GM19239 (cell line): ENCODE measurements around the gene MGMT.

Source experiments
- DNase-seq: peaks from one replicate; pipeline ENCODE4 v3.0.0; 2011; ENCODE audit warnings: low spot score; ENCODE audit not compliant: insufficient read length
- FAIRE-seq: peaks from 2 replicates; lab custom pipeline; 2011; peaks lifted over from hg19 to GRCh38; lab: Jason Lieb, UNC

Gene MGMT

GRCh38 chr10:129741978-129742741, 275.1 kb downstream of the MGMT start:
- DNase-seq (no peak), FAIRE-seq (no peak)

DNA sequence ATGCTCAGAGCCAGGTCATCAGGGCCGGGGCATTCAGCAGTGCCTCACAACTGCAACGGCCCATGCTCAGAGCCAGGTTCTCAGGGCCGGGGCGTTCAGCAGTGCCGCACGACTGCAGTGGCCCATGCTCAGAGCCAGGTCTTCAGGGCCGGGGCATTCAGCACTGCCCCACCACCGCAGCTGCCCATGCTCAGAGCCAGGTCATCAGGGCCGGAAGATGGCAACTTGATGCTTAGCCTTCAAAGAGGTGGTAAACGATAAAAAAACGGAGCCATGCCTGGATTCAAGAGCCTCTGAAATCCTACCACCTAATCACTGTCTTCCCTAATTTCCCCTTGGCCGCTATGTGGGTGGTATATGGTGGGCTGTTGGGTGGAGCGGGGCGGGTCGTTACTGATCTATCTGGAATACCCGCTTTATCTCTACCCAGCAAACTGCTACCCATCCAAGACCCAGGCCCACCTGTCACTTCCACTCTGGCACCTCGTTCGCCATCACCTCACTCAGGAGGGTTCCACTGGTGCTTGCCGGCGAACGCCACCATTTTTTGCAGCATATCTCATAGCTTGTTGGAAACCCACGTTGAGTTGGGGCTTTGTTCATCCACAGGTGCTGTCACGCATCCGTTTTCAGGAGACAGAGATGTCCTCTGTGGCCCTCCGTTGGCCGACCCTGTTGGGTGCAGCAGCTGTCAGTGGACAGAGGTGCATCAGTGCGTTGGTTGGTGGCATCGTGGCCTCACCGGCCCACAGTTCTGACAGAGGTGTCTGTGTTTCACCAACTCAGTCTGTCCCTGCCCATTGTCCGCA, 275.9 kb downstream of the MGMT start:
- no peak for DNase-seq
- FAIRE-seq = no peak

GRCh38 chr10:129743738-129744133, 276.7 kb downstream of the MGMT start:
- DNase-seq (no peak), FAIRE-seq (no peak)

GRCh38 chr10:129744134-129745111, 277.4 kb downstream of the MGMT start:
- FAIRE-seq = no peak

GRCh38 chr10:129745186-129745750, 278.2 kb downstream of the MGMT start:
- no peak for FAIRE-seq
- DNase-seq = no peak

More at GRCh38 chr10:129744134-129745111, 277.4 kb downstream of the MGMT start:
- DNase-seq = no peak

DNA sequence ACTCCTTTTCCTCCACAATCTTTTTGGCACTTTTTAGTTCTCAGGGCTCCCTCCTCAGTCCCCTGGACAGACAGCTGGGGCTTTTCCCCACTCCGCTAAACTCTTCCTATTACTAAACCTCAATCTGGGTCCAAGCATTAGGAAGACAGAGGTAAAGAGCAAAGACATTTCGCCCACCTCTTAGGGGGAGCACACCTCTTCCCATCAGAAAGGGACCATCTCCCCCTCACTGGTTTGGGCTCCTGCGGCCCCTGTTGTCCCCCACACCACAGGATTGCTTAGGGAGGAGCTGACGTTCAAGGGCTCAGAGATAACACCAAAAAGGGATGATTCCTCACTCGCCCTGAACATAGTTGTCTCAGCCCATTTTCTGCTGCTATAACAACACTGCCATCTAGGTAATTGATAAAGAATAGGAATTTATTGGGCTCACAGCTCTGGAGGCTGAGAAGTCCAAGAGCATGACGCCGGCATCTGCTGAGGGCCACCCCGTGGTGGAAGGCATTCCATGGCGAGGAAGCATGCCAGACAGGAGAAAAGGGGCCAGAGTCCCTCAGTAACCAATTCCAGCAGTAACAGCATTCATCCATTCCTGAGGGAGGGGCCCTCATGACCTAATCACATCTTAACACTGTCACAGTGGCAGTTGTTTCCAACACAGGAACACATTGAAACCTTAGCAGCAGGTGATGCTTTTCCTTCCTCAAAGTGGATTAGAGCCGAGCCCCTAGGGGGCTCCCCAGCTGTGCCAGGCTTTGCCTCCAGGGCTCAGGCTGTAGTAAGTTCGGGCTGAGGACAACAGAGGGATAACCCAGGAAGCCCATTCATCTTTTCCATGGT, 287.4 kb downstream of the MGMT start:
- FAIRE-seq (no peak), DNase-seq (no peak)

DNA sequence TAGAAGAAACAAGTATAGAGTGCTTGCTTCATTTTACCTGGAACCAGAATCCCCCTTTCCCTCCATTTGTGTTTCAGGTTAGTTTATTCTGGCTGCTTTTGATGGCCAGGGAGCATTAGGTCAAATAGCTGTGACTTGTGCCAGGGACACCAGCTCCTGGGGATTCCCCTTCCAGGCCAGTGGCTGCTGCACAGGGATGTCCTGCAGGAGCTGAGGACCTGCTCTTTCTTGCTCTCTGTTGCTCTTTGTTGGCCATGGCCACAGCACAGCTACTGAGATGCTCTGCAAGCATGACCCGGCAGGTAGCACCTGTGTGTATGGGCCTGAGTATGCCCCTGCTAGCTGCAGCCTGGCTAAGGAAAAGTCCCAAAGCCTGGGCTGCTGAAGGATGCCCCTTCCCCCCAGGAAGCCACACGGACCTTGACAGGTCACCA, 288.1 kb downstream of the MGMT start:
- FAIRE-seq (no peak), DNase-seq (no peak)

GRCh38 chr10:129755621-129756020, 288.6 kb downstream of the MGMT start:
- DNase-seq = no peak
- no peak for FAIRE-seq

GRCh38 chr10:129756912-129757901, 290.2 kb downstream of the MGMT start:
- FAIRE-seq (no peak), DNase-seq (no peak)

DNA sequence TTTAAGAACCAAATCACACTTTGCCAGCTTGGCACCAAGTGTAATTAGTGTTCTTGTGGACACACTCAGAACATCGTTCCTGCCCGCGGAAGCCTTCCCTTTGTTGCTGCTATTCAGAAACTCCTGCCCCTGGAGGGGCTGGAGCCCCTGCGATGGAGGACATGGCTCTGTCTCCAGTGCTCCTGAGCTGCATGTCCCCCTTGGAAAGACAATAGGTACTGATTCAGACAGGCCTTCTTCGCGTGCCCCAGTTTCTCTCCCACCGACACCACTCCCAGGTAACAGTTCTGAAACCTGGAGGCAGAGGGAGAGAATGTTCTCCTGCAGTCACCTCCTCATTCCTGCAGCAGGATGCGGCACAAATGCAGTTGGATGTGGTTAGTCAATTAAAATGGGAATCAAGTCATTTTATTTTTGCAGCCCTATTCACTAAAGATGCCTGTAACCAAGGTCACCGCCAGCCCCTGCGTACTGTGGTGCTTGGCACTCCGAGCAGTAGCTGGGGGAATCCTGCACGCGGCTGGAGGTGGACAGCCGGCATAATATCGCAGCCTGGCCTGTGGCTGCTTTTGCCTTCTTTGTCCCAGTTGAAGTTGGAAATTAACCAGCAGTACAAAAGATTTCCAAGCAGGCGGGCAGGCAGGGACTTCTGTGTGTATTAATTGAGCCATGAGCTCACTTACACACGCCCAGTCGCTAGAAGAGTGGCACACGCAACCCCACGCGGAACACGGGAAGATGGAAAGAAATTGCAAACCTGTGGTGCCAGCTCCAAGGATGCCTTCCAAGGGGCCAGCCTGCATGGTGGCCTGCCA, 291.4 kb downstream of the MGMT start:
- no peak for FAIRE-seq
- DNase-seq = no peak

DNA sequence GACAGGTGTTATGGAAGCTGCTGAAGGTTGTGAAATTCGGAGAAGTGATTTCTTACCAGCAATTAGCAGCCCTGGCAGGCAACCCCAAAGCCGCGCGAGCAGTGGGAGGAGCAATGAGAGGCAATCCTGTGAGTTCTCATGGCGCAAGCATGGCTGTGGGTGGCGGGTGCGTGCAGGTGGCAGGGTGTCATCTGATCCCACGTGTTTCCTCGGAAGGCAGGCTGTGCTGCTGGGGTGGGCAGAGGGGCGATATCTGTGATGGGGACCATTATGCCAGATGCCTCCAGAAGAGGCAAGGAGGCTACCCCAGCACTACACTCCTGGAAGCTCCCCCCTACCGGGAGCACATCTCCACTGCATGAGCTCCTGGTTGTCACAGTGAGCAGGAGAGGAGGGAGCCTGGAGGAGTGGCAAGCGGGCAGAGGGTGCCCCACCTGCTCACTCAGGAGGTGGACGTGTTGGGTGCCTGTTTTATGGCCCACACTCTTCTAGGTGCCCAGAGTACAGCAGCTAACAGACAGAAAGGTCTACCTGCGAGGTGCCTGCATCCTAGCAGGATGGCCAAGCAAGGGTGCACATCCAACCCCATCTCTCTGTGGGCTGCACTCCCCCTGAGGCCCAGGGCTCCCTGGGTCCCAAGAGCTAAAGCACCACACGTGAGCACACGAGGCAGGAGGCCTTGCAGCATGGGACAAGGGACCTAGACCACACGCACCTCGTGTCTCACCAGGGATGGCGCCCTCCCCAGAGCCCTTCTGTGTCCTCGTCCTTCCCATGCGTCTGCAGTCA, 292.4 kb downstream of the MGMT start:
- DNase-seq (no peak), FAIRE-seq (no peak)

DNA sequence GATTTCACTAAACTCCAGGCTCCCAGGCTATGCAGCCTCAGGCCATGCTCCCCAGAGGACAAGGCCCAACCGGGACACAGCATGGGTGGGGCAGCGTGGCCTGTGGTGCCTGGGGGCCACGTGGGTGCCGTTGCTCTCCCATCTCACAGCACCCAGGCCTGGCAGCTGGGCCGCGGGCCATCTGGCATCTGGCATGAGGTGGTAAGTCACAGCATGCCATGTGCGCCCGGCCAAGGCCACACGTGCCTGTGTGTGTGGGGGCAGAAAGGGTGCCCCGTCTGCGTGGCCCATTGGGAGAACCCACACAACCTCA, 292.9 kb downstream of the MGMT start:
- FAIRE-seq = no peak

DNA sequence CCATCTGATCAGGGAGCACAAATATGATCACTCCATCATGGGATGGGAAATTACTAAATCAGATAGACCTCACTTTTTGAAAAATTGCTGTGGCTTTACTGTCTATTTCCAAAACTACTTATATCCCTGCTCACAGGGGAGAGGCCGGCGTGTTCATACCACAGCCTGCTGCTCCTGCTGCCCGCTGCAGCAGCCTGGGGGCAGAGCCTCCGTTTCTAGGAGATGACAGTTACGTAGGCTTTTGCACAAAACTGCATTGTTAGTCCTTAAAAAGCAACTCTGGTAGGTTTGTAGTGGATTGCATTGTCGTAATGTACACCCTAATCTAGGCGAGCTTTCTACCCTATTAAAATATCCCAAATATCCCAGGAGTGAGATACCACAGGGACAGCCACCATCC, 293.4 kb downstream of the MGMT start:
- FAIRE-seq (no peak), DNase-seq (no peak)

More for the DNA sequence above, 292.9 kb downstream of the MGMT start:
- DNase-seq = no peak

GRCh38 chr10:129761197-129761972, 294.3 kb downstream of the MGMT start:
- DNase-seq (no peak), FAIRE-seq (no peak)

GRCh38 chr10:129761981-129762956, 295.2 kb downstream of the MGMT start:
- DNase-seq (no peak), FAIRE-seq (no peak)
